SU-DHL-6 (cell line): ENCODE results near the gene CIAO2A.

Experiments
- H2AFZ ChIP-seq: fragments of 200-600 bp; sonication (generic); 2 replicates; pipeline ENCODE4 v1.6.1; 2014; ENCODE audit warnings: low read depth, mild to moderate bottlenecking, moderate library complexity, mixed read lengths, antibody characterized with exemption, low read length; ENCODE audit not compliant: severe bottlenecking
- H3F3A ChIP-seq: fragments of 200-600 bp; shearing (Covaris generic); 2 replicates; pipeline ENCODE4 v1.6.0; 2016; ENCODE audit warnings: antibody characterized with exemption, mild to moderate bottlenecking; ENCODE audit not compliant: insufficient read depth
- H3K27ac ChIP-seq: fragments of 200-600 bp; sonication (generic); 2 replicates; pipeline ENCODE4 v1.5.1; 2016; ENCODE audit warnings: low read depth, mild to moderate bottlenecking, low read length, moderate library complexity, mixed read lengths
- H3K27me3 ChIP-seq: fragments of 200-600 bp; sonication (generic), shearing (Covaris generic); 2 replicates; pipeline ENCODE4 v1.6.0; 2014; ENCODE audit warnings: mild to moderate bottlenecking, low read length
- H3K36me3 ChIP-seq: fragments of 200-600 bp; sonication (generic); 2 replicates; pipeline ENCODE4 v1.6.1; 2014; ENCODE audit warnings: mild to moderate bottlenecking, low read length, mixed read lengths
- H3K4me2 ChIP-seq: fragments of 300-600, 200-600 bp; shearing (Covaris generic), sonication (generic); 2 replicates; pipeline ENCODE4 v1.6.0; 2014; ENCODE audit warnings: low read length, low read depth, mild to moderate bottlenecking; ENCODE audit not compliant: poor library complexity, severe bottlenecking
- H3K4me3 ChIP-seq: fragments of 200-600 bp; sonication (generic); 2 replicates; pipeline ENCODE4 v1.5.1; 2014; ENCODE audit warnings: antibody characterized with exemption, low read length, mild to moderate bottlenecking, mixed read lengths; ENCODE audit not compliant: insufficient read depth, poor library complexity, severe bottlenecking
- H3K79me2 ChIP-seq: fragments of 200-600 bp; sonication (generic); 2 replicates; pipeline ENCODE4 v1.6.1; 2014; ENCODE audit warnings: mild to moderate bottlenecking, low read length, moderate library complexity; ENCODE audit not compliant: insufficient read depth
- H3K9ac ChIP-seq: fragments of 200-600 bp; sonication (generic); 2 replicates; pipeline ENCODE4 v1.7.0; 2014; ENCODE audit warnings: mild to moderate bottlenecking, low read length
- H3K9me2 ChIP-seq: fragments of 200-600 bp; sonication (generic); replicated peaks from 2 replicates; pipeline ENCODE4 v1.6.1; 2014; ENCODE audit warnings: low read length; ENCODE audit not compliant: insufficient read depth
- H3K9me3 ChIP-seq: fragments of 200-600 bp; sonication (generic); 2 replicates; pipeline ENCODE4 v1.6.1; 2014; ENCODE audit warnings: low read length, mixed read lengths; ENCODE audit not compliant: insufficient read depth
- H4K20me1 ChIP-seq: fragments of 200-600 bp; sonication (generic); 2 replicates; pipeline ENCODE4 v1.6.1; 2014; ENCODE audit warnings: low read depth, mild to moderate bottlenecking, antibody characterized with exemption, low read length, moderate library complexity, mixed read lengths
- EZH2phosphoT487 ChIP-seq: fragments of 200-600 bp; sonication (generic), shearing (Covaris generic); conservative IDR thresholded peaks from 2 replicates; pipeline ENCODE4 v1.6.1; 2018; ENCODE audit warnings: mild to moderate bottlenecking, antibody characterized with exemption, low read length, moderate library complexity, mixed read lengths
- TF ChIP-seq, protein P1 (sequence below): fragments of 200-600 bp; sonication (generic); IDR thresholded peaks from one replicate; pipeline ENCODE4 v1.5.1; 2017; ENCODE audit warnings: antibody characterized with exemption, mild to moderate bottlenecking, low read length, moderate library complexity; ENCODE audit not compliant: insufficient read depth, poor library complexity, severe bottlenecking

Gene CIAO2A, protein sequence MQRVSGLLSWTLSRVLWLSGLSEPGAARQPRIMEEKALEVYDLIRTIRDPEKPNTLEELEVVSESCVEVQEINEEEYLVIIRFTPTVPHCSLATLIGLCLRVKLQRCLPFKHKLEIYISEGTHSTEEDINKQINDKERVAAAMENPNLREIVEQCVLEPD

DNA sequence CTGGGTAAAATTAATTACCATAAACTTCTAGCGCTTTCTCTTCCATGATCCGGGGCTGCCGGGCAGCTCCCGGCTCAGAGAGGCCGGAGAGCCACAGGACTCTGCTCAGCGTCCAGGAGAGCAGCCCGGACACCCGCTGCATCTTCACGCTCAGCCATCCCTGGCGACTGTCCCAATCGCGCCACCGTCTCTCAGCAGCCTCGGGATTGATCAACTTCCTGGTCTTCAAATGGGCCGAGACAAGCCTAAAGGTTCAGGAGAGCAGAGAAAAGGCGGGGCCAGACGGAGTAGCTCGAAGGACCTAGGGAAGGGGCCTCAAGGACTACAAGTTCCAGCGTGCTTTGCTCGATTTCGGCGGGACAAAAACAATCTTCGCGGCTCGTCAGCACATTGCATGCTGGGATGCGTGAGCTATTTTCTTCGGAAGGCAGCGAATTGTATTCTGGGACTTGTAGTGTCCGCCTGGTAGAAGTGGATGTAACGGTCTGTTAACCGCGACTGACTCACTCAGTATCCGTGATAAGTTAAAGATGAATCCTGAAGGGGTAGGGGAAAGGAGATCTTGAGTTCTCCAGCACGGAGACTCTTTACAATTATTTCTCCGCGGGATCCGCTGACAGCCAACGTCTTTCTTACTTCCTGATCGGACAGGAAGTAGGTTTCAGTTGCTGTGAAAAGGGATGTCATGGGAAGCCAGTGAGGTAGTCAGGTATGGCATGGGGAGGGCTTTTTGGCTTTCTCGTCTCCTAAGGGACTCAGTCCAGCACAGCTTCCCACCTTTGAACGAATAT is at the start of gene CIAO2A:
Gene CIAO2A (minus strand): TSS at position 212 of the 791 bp plus-strand sequence. CDS start 70 bp downstream, at position 142.
- Histone ChIP-seq H3K9me2 (no peaks in the 10 kb centered on the region), H3K27me3 (no peaks in the 10 kb centered on the region), H3K36me3 (peaks cover 3% of the 10 kb centered on the region), H4K20me1 (no peaks in the 10 kb centered on the region), H3F3A (peaks cover 10% of the 10 kb centered on the region), H2AFZ (peak within 1 kb of the TSS; percentile 84), H3K9ac (peak within 1 kb of the TSS; percentile 86), H3K4me3 (peak within 1 kb of the TSS; percentile 89), H3K79me2 (peaks cover 77% of the 10 kb centered on the region), H3K4me2 (peak within 1 kb of the TSS; percentile 92), H3K27ac (peak within 1 kb of the TSS; percentile 82), H3K9me3 (no peaks in the 10 kb centered on the region)
- TF ChIP-seq, protein P1, sequence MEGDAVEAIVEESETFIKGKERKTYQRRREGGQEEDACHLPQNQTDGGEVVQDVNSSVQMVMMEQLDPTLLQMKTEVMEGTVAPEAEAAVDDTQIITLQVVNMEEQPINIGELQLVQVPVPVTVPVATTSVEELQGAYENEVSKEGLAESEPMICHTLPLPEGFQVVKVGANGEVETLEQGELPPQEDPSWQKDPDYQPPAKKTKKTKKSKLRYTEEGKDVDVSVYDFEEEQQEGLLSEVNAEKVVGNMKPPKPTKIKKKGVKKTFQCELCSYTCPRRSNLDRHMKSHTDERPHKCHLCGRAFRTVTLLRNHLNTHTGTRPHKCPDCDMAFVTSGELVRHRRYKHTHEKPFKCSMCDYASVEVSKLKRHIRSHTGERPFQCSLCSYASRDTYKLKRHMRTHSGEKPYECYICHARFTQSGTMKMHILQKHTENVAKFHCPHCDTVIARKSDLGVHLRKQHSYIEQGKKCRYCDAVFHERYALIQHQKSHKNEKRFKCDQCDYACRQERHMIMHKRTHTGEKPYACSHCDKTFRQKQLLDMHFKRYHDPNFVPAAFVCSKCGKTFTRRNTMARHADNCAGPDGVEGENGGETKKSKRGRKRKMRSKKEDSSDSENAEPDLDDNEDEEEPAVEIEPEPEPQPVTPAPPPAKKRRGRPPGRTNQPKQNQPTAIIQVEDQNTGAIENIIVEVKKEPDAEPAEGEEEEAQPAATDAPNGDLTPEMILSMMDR = no peak
- TF ChIP-seq EZH2phosphoT487 = no peak

DNA sequence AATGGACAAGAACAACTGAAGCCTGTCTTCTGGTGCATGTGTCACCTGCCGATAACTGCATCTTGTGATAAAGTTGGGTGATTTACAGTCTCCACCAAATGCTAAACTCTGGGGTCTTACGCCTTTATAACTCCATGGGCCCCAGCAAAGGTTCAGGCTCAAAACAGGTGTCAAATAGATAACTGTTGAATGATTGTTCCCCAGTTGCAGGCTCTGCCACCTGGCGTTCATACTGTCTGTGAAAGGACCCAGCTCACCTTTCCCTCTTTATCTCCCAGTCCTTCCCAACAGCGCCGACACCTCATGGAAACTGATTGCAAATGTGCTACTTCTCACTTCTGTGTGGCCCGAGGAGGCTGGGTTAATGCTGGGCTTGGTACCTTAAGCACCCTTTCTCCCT is 49.6 kb upstream of the CIAO2A start:
- Histone ChIP-seq H3F3A (0 out of 2 replicates have a peak, but pooled peaks cover 2% of the 10 kb centered on the region), H3K4me3 (no peak overlapping the region), H3K9me2 (no peaks in the 10 kb centered on the region), H3K9me3 (no peaks in the 10 kb centered on the region), H3K9ac (no peak overlapping the region), H3K79me2 (no peaks in the 10 kb centered on the region), H3K4me2 (no peak overlapping the region), H3K36me3 (no peaks in the 10 kb centered on the region; the same call in 1 of the 2 replicates), H3K27me3 (no peaks in the 10 kb centered on the region), H3K27ac (no peak overlapping the region), H2AFZ (no peak overlapping the region), H4K20me1 (no peaks in the 10 kb centered on the region)
- no peak for TF ChIP-seq EZH2phosphoT487
- TF ChIP-seq, protein P1 = no peak

- no peak overlapping the region for H2AFZ ChIP-seq
- no peaks in the 10 kb centered on the region for H3F3A ChIP-seq
- TF ChIP-seq EZH2phosphoT487 = no peak
- TF ChIP-seq, protein P1 = no peak
- H3K36me3 ChIP-seq = no peaks in the 10 kb centered on the region; the same call in 1 of the 2 replicates
- no peaks in the 10 kb centered on the region for H3K9me3 ChIP-seq
- no peak overlapping the region for H3K27ac ChIP-seq
- H3K79me2 ChIP-seq = no peaks in the 10 kb centered on the region
- H3K4me2 ChIP-seq = no peak overlapping the region
- no peak overlapping the region for H3K4me3 ChIP-seq
- no peaks in the 10 kb centered on the region for H4K20me1 ChIP-seq
- H3K27me3 ChIP-seq = no peaks in the 10 kb centered on the region
- H3K9me2 ChIP-seq = no peaks in the 10 kb centered on the region
- H3K9ac ChIP-seq = no peak overlapping the region
Observed at GRCh38 chr15:64141798-64142512, 48.3 kb upstream of the CIAO2A start.
